ENCODE data around the gene MYL11.
A peak's percentile ranks its signal among the peaks of the same experiment; 100 is the strongest.
"Not testable (repeated sequence)": the region's sequence is repeated elsewhere in the genome, so short reads cannot be mapped to it uniquely, and the experiment has no call there.

Gene MYL11

DNA sequence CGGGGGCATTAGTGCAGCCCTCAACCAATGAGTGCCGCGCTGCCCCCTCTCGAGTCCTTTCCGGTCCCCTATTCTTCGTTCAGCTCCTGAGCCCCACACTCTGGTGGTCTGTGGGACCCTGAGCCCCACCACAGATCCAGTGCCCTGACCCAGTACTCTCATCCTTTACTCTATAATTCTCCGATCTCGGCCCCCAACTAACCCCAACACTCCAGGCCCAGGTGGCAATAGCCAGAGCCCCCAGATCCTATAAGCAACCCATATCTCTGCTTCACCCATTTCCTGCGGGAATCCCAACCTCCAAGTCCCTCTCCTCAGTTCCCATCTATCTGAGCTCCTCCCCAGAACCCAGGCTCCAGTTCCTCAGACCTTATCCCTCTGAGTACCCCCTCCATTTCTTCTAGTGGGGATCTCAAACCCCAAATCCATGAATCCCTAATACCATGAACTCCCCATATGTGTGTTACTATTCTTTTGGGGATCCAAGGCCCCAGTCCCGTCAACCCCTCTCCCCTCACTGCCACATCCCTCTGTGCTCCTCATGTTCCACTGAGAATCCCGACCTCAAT is 3.3 kb upstream of the MYL11 start:
- no peak for DNase-seq

DNA sequence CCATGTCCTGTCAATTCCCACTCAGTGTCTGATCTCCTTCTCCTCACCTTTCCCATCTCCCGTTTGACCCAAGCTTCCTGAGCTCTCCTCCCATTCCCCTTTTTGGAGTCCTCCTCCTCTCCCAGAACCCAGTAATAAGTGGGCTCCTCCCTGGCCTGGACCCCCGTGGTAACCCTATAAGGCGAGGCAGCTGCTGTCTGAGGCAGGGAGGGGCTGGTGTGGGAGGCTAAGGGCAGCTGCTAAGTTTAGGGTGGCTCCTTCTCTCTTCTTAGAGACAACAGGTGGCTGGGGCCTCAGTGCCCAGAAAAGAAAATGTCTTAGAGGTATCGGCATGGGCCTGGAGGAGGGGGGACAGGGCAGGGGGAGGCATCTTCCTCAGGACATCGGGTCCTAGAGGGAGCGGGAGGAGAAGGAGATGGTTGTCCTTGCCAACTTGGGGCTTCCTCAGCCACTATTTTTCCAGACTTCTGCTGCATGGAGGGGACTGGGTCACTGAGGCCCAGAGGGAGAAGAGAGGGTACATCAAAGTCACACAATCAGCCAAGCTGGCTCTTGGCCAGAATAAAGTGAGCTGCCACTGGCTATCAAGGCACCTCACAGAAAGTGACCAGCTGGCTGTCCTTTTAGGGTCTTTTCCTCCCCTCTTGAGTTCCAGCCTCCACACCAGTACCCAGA is 2.4 kb upstream of the MYL11 start:
- no peak for DNase-seq

DNA sequence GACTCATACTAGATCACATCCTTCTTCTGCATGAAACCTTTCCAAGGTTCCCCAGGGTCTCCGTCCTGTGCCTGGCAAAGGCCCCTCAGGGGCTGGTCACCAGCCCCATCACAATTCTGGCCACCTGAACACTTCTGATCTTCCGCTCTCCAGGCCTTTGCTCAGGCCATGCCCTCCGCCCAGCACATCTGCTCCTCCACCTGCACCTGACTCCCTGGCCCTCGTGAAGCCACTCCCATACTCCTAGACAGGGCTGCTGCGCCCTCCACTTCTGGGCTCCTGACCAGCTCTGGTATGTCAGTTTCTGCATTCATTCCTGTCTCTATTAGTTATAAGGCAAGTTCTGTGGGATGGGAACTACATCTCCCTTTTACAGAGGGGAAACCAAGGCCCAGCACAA is 1.9 kb upstream of the MYL11 start:
- DNase-seq = no peak

DNA sequence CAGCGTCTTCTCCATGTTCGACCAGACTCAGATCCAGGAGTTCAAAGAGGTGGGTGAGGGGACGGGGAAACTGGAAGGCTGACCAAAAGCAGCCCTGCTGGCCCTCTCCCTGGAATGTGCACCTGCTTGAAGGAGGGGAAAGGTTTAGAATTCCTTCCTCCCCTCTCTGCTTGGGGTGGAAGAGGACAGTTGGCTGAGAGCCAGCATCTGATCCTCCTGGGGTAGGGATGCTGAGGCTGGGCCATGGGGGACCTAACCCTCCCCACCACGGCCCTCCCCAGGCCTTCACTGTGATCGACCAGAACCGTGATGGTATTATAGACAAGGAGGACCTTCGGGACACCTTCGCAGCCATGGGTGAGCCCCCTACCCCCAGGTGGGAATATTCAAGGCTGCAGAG is 1.3 kb downstream of the MYL11 start:
- no peak for DNase-seq

DNA sequence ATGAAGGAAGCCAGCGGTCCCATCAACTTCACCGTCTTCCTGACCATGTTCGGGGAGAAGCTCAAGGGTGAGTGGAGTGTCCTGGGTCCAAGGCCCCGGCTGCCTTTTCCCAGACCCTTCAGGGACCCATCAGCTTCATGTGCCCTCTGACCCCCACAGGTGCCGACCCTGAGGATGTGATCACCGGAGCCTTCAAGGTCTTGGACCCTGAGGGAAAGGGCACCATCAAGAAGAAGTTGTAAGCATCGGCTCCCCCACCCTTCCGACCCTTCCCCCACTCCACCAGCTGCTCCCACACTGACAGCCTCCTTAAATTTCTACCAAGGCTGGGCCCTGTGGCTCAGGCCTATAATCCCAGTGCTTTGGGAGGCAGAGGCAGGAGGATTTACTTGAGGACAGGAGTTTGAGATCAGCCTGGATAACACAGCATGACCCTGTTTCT is 1.9 kb downstream of the MYL11 start:
- DNase-seq = no peak

DNA sequence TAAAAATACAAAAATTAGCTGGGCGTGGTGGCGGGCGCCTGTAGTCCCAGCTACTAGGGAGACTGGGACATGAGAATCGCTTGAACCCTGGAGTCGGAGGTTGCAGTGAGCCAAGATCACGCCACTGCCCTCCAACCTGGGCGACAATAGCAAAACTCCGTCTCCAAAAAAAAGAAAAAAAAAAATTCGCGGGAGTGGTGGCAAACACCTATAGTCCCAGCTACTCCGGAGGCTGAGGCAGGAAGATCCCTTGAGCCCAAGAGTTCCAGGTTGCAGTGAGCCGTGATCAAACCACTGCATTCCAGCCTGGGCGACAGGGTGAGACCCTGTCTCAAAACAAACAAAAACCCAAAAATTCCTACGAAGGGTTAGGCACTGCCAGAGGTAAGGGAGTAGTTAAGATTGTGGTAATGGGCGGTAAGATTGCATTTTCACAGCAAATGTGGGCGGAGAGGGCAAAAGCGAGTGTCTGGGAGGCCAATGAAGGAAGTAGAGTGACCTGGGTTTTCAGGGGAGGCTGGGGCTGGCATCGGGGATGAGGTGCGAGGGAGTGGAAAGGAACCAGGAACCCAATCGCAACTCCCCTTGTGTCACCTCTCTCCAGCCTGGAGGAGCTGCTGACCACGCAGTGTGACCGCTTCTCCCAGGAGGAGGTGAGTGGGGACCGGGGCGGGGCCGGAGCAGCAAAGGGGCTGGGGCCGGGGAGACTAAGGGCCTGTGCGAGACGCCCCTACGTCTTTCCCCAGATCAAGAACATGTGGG is 2.6 kb downstream of the MYL11 start:
- DNase-seq = no peak

DNA sequence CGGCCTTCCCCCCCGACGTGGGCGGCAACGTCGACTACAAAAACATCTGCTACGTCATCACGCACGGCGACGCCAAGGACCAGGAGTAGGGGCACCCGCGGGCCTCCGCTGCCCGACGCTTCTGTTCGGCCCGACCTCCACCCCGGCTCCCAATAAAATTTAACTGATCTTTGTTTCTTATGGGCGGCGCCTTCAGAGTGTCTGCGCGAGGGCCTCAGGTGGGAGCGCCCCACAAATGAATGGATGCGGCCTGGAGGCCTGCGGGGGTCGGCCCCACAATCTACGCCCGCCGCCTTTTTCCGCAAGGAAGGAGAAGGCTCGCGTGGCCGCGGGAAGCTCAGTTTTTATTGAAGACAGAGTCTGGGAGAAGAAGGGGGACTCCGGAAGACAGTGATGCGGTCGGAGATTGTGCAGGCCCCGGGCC is 3.2 kb downstream of the MYL11 start:
- peak; percentile 95 for DNase-seq

DNA sequence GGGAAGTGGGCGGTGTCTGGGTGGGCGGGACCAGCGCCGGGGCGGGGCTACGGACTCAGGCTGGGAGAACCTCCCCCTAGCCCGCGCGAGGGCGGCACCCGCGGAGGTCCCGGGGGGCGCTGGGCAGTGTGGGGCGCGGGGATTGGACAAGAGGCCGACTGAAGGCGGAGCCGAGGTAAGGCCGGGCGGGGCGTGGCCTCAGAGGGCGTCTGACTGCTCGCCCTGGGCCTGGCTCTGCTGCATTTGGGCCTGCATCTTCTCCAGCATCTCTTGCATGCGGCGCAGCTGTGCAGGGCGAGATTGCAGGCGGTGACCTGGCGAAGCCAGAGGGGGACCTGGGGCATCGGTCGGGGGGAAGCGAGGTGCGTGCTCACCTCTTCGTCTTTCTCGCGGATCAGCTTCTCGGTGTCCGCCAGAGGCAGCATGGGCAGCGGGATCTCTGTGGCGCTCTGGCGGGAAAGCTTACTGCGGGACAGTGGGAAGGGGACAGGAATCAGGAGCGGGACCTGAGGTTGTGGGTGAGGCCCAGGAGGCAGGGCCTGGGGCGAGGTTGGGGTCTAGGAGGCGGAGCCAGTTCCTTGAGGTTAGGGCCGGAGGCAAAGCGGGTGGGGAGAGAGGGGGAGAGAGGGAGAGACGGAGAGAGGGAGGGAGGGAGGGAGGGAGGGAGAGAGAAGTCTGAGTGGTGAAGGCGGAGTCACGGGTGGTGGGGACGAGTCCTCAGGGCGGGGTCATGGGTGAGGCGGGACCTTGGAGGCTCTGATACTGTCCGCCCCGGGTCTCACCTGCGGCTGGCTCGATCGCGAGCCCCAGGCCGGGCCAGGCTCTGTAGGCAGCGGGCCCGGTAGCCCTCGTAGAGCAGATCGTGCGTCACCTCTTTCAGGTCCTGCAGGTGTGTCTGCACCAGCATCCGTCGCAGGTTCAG is 3.9 kb downstream of the MYL11 start:
- peak; percentile 100 for DNase-seq

DNA sequence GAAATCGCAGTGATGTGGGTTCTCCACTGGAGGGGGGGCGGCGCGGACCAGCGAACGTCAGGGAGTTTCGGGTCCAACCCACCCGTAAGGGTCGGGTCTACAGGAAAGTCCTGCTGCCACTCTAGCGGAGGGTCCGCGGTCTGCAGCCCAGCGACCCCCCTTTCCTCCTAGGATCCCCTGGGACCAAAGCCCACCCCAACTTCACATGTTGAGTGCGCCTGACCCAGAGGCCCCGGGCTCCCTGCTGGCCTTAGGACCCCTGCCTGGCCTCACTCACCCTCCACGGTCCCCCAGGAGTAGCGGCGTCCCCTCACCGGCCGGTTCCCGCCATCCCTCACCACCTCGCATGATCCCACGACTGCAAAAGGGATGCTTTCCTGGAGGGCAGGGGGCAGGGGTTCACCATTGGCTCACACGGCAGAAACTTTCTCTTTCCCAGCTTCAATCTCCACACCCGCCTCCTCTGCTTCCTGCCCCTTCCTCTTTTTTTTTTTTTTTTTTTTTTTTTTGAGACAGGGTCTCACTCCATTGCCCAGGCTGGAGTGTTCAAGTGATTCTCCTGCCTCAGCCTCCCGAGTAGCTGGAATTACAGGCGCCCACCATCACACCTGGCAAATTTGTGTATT is 4.7 kb downstream of the MYL11 start:
- no peak for DNase-seq

DNA sequence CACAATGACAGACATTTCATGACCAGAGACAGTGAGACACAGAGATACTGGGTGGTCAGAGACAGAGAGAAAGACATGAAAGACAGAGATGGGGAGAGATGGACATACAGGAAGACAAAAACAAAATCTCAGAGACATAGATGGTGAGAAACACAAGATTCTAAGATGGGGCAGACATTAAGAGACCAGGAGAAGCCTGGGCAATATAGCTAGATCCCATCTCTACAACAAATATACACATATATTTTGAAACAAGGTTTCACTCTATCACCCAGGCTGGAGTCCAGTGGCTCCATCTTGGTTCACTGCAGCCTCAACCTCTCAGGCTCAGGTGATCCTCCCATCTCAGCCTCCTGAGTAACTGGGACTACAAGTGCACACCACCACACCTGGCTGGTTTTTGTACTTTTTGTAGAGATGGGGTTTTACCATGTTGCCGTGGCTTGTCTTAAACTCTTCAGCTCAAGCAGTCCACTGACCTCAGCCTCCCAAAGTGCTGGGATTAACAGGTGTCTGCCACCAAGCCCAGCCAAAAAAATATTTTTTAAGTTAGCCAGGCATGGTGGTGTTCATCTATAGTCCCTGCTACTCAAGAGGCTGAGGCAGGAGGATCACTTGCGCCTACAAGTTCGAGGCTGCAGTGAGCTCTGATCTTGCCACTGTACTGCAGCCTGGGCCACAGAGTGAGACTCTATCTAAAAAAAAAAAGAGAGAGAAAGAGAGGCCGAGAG is 5.6 kb downstream of the MYL11 start:
- DNase-seq = no peak

DNA sequence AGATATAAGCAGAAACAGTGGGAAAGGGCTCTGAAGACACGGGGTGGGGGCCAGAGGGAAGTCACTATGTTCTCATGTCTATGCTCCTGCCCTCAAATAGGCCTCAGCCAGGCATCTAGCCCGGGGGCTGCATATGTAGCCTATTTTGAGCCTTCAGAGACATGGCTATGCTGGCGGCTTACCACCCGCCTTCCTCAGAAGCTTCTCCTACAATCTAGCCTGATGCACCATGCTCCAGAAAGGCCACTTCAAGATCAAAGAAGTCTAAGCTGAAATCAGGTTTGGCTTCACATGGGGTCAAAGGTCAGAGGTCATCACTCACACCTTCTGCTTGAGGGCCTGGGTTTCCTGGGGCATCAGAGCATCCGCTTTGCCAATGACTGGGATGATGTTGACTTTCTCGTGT is 6.2 kb downstream of the MYL11 start:
- DNase-seq = no peak

DNA sequence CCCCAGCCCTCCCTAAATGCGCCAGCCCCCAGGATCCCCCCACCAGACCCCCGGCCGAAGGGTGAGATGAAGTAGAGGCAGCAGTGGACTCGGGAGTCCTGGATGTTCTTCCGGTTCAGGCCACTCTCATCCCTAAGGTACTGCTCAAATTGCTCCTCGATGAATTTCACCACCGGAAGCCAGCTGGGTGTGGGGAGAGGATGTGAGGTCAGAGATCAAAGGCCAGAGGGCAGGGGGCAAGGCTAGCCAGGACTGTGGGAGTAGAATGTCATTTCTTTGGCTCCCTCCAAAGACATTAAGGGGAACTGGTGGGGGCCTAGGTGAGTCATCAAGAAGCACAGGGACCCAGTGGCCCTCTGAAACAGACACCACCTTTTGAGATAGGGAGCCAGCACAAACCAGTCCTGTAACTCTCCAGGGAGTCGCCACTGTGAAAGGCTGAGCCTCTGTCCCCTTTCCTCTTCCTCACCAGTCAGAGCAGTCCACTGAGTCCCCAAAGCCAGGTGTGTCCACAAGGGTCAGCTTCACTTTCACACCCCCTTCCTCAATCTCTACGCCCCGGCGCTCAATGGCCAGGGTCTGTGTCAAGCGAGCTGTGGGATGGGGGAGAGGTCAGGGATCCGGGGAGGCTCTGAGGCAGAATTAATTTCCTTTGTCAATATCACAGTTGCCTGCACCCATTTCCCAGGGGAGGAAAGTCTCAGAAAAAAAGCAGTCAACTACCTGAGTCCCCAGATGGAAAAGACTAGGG is 6.9 kb downstream of the MYL11 start:
- DNase-seq = peak; percentile 76

DNA sequence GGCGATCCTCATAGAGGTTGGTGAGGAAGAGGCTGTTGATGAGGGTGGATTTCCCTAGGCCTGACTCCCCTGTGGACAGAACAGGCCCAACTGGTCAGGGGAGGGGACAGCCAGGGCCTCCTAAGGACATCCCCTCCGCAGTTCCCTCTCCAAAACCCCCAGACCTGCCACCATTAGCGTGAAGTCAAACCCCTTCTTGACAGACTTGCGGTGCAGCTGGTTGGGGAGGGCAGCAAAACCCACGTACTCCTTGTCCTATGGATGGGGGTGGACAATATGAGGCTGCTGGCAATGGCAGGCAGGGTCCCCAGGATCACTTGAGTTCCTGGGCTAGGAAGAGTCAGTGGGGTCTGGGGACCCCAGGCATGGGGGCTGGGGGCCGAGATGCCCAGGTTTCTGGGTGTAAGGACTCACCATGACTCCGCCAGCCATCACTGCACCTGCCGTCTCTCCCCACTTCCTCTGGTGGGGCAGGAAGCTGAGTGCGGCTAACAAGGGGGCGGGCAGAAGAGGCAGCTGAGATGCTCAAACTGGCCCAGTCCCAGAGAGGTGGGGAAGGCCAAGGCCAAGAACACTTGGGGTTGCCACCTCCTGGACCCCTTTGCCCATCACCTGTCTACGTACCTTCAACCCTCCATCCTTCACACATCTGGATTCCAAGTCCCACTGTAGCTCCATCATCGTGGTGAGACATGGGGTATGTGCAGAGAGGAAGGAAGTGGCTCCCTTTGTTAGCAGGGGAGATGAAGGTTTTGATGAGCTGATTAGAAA is 7.7 kb downstream of the MYL11 start, which contains the start of gene SEPTIN1:
TSS of gene SEPTIN1 (minus strand) at position 451 of the 771 bp plus-strand sequence. CDS start at position 432, 19 bp downstream.
- peak; percentile 92 for DNase-seq

DNA sequence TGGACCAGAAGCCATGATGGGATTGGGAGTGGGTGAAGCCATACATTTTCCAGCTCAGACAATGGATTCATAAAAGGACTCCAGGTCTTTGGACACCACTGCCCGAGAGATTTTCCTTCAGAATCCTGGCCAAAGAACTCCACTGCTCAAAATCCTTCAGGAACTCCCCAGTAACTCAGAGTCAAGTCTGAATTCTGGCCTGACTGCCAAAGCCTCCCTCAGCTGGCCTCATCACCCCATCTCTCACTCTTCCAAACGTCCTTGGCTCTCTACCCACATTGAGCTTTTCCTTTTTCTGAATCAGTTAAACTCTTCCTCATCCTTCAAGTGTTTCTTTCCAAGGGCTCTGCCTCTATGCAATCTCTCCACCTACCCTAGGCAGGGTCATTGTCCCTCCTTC is 8.9 kb downstream of the MYL11 start:
- DNase-seq = no peak

DNA sequence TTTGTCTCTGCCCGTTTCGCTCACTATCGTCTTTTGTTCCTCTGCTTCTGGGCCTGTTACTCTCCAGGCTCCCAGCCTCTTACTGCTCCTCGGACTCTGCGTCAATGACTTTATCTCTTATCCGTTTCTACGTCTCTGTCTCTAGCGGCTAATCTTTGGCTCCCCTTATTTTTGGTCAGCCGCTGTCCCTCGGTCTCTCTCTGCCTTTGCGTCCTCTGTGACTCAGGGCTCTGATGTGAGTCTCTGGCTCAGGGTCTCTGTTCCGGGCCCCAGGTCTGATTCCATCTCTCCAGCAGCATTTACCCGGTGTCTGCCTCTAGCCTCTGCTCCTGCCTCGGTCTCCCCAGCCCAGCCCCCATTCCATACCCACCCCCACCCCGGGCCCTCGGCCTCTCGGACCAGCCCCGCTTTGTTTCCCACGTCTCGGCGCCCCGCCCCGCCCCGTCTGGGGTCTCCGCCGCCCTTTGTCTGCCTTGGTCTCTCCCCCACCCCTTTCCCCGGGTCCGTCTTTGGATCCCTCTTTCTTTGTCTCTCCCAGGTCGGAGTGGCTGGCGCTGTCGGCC is 20.1 kb downstream of the MYL11 start:
- no peak for DNase-seq

DNA sequence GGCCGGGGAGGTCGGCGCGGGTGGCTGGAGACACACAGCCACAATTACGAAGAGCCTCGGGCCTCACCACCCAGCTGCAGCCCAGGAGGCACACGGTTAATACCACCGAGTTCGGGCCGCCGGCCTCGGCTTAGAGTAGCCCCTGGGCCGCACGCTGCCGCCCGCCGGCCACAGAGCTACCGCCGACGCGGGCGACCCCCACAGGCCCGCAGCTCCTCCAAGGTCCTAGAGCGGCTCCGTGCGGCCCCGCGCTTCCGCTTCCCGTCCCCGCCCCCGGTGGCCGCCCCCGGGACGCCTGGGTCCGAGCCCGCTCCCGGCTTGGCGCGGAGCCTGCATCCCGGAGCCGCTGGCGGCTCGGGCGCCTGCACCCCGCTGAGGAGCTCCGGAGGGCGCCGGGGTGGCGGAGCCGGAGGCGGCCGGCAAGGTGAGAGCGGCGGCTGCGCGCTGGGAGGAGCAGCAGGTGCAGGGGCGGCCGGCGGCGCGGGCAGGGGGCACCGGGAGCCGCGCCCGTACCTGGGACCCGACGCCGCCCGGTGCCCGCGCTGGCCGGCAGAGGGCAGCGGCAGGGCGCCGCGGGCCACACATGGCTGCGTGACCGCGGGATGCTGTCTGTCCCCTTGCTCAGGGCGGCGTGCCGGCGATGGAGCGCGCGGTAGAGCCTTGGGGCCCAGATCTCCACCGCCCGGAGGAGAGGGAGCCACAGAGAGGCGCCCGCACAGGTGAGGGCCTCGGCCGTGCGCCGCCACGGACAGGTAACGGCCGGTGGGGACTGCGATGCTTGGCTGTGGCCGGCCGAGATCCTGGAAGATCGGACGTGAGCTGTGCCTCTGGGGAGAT is 20.8 kb downstream of the MYL11 start, which contains the start of gene ZNF48:
TSS of gene ZNF48 (plus strand) at position 266 of the 837 bp plus-strand sequence. CDS start at position 641, 375 bp downstream.
- peak; percentile 84 for DNase-seq

DNA sequence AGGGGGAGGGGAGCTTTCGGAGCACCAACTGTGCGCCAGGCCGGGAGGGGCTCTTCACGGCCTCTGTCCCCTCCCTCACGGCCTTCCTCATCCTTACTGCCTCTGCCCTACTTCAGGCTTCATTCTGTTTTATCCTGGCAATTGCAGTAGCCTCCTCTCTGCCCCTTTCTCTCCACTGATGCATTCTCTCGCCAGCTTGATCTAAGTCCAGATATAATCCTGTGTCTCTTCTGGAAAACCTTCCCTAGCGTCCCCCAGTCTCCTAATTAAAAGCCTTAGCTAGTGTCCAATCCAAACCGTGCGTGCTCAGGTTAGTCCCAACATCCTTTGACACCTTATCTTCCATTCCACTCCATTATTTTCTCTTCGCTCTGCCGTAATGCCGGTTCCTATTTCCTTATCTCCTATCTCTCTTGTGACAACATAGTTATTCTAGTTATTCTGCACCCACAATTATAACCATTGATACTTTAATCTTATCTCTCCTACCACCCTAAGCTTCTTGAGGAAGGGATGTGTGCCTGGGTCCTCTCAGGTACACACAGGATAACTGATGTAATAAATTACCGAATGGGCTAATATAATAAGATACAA is 21.5 kb downstream of the MYL11 start:
- no peak for DNase-seq

DNA sequence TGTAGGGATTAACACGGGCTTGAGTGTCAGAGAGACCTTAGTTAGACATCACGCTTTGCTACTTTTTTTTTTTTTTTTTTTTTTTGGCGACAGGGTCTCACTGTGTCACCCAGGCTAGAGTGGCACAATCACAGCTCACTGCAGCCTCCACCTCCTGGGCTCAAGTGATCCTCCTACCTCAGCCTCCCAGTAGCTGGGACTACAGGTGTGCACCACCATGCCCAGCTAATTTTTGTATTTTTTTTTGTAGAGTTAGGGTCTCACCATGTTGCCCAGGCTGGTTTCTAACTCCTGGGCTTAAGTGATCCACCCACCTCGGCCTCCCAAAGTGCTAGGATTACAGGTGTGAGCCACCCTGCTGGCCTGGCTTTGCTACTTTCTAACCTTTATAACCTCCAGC is 22.0 kb downstream of the MYL11 start:
- DNase-seq = not testable (repeated sequence)
